Activated gamma-delta T cell treated with Interleukin-2 at 50 U/mL for 16 hours (primary cell): ENCODE measurements around the gene CNNM2.
"Not testable (repeated sequence)": the region's sequence is repeated elsewhere in the genome, so short reads cannot be mapped to it uniquely, and the experiment has no call there.

Experiments
- DNase-seq: peaks from one replicate; pipeline ENCODE4 v3.0.0-alpha.2; 2020

CNNM2 gene

DNA sequence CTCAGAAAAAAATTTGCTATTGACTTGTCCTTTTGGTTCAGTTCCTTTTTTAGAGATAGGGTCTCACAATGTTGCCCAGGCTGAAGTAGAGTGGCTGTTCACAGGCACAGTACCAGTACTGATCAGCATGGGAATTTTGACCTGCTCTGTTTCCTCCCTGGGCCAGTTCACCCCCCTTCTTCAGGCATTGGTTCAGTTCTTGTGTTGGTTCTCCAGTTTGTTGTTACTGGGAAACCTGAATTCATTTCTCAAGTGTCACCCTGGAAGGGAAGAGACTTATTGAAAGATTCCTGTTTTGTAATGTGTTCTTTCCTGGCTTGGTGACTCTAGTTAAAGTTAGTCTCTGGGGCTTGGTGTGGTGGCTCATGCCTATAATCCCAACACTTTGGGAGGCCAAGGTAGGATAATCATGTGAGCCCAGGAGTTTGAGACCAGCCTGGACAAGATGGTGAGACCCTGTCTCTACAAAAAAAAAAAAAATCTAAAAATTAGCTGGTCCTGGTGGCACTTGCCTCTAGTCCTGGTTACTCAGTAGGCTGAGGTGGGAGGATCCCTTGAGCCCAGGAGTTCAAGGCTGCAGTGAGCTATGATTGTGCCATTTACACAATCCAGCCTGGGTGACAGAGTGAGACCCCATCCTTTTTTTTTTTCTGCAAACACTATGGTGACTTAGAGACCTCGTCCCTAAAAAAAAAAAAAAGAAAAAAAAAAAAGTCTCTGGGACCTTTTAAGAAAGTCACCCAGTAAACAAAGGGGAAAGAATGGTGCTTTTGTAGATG lies 52.7 kb downstream of the CNNM2 start:
- DNase-seq = no peak

DNA sequence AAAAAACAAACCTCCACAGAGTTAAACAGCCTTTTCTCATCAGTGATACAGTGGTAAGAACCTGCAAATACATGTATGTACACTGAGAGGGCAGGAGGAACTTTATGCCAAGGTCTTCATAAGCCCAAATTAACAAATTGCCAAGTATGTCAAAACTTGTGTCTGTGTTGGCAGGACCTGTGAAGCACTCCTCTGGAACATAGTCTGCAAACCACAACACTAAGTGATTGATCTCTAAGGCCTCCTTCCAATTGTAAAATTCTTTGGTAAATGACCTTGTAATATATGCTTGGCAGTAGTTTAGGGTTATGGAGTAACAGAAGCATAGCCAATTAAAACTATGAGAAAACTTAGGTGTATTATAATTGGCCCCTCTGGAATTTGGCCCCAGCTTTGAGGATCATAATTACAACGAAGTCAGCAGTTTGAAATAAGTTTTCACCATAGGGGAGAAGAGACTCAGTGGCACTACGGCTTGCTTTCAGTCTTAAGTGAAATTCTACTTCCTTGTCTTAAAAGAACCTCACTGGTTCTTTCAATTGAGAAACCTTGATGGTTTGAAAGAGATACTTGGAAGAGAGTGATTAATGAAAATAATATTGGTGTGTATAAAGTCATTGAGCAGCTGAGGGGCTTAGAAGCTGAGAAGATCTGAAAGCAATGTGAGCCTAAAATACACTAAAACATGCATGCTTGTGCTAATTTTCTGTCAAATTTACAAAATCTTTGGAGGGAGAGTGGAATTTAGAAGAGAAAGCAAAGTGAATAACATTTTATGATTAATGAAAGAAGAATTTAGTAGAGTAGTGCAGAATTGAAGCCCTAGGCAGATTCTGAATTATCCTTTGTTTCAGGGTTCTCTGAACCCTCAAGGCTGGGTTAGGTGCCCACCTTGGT lies 57.6 kb downstream of the CNNM2 start:
- no peak for DNase-seq

DNA sequence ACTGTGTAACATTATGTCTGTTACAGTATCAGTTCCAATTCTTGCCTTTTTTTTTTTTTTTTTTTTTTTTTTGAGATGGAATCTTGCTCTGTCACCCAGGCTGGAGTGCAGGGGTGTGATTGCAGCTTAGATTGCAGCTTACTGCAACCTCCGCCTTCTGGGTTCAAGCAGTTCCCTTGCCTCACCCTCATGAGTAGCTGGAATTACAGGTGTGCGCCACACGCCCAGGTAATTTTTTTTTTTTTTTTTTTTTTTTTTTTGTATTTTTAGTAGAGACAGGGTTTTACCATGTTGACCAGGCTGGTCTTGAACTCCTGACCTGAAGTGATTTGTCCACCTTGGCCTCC lies 58.3 kb downstream of the CNNM2 start:
- DNase-seq = not testable (repeated sequence)

GRCh38 chr10:102982296-102982695 lies 64.2 kb downstream of the CNNM2 start:
- DNase-seq = no peak

DNA sequence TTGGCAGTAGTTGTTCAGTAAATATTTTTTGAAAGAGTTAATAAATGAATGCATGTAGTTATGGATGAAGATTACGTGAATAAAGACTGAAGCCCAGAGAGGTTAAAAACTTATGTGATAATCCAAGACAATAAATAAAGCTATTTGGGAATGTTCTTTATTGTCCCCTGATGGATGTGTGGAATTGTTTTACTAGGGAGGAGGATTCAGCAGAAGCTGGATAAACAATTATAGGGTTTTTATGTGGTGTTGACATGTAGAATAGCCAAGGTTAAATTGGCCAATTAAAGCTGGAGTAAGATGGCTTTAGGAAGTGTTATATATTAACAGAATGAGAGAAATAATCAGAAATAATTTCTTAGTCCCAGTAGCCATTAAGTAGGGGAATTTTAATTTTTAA lies 66.0 kb downstream of the CNNM2 start:
- DNase-seq = no peak

DNA sequence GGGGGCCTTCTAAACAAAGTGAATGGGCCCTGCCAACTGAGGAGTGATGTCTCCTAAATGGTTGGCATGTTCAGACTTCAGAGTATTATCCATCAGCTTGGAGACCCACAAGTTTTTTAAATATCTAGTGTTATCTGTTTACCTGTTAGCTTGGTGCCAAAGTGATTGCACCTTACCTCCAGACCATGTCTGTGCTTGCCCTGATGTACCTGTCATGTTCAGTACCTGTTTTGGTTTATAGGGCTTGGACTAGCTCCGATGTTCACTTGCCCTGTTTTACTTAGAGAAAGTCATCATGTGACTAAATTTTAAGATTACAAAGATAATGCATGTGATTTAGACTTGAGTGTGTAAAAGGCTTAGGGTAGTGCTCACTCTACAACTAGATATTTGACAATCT lies 67.7 kb downstream of the CNNM2 start:
- DNase-seq = no peak

DNA sequence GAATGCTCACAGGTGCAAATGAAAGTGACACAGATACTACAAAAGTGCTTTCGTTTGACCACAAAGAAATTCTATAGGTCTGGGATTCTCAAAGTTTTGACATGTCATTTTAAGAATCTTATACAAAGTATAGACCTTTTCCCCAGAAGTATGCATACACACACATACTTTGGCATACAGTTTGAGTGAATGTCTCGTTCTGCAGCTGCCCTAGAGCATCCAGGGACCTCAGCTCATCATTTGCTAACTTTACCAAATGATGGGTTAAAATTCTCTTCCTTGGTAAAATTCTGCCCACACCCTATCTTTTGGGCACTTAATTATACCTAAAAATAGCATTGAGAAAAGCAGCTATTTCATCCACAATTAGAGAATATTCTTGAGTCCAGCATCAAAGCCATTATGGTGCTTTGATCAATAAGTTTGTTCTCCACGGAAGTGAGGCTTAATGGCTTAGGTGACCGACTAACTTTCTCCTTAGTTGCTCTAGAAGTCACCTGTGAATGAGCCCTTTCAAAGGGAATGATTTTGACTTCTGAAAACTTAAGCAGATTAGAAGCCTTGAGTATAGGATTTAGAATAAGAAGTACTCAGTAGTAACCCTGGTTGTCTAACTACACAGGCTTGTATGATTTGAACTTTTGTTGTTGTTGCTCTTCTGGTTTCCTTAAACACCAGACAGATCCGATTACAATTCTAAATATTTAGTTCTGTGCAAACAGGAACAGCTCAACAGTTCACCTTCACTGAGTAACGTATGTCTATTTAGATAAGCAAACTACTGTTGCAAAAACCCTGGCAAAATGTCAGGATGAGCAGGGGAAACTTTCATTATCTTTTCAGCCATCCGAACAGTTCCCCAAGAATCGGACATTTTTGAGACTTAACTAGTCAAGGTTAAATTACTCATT lies 70.6 kb downstream of the CNNM2 start:
- DNase-seq = no peak

DNA sequence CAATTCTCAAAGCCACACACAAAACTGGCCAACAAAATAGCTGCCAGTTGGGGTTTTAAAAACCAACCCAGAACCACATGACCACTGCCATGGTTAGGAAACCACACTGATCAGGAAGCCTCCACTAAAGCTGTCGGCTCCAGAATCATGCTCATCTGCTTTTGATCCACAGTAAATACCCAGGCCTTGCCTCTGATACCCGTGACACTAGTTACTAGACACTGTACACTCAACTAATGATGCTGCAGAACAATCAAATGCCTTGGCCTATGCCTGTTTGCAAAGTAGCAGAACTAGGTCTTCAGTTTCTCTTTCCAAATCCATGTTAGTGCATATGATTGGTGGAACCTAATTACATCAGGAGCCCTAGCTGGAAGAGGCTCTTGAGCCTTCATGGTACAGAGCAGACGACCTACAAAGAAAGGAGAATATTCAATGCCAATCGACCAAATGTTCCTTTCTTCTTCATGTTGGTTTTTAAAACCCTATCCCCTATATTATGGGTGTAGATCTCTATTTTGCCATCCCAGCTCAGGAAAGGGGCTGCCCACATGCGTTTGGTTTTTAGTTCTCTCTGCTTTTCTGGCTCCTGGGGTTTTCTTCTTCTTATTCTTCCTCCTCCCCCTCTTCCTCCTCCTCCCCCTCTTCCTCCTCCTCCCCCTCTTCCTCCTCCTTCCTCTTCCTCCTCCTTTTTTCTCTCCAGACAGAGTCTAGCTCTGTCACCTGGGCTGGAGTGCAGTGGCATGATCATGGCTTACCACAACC lies 76.6 kb downstream of the CNNM2 start:
- DNase-seq = no peak

DNA sequence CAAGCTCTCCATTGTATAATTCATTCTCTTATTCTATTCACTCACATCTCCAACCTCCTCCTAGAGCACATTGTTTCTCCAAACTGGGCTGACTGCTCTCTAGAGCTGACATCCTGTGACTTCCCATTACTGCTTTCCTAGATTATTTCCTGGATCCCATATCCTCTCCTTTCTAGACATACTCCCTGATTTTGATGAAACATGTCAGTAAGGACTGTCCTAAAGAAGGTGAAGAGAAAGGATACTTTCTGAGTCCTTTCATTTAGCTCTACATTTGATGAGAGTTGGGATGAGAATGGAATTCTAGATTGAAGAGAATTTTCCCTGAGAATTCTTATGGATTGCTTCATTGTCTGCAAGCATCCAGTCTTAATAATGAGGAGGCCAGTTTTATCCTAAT lies 78.8 kb downstream of the CNNM2 start:
- no peak for DNase-seq

GRCh38 chr10:102997998-102998397 lies 79.9 kb downstream of the CNNM2 start:
- no peak for DNase-seq

DNA sequence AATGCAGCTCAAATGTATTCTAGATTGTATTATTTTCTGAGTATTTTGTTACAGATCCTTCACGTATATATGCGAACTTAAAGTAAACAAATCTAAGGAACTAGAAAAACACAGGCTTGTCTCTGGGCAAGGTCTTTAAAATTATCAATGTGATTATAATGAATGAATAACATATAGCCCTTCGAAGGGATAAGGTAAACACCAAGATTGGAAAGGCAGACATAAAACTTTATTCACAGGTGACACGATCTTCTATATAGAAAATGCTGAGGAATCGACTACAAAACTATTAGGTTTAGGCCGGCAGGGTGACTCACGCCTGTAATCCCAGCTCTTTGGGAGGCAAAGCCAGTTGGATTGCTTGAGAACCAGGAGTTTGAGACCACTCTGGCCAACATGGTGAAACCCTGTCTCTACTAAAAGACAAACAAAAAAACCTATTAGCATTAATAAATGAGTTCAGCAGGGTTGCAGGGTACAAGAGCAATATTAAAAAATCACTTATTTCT lies 80.4 kb downstream of the CNNM2 start:
- no peak for DNase-seq

- not testable (repeated sequence) for DNase-seq
Observed at GRCh38 chr10:103000050-103000449, 82.0 kb downstream of the CNNM2 start.

DNA sequence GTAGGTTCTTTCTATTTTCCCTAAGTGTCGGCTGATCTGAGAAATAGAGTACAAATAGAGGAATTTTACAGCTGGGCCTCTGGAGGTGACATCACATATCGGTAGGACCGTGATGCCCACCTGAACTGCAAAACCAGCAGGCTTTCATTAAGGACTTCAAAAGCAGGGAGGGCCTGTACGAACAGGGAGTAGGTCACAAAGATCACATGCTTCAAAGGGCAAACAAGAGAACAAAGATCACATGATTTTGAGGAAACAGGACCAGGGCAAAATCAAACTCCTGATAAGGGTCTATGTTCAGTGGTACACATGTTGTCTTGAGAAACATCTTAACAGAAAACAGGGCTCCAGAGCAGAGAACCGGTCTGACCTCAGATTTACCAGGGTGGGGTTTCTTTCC lies 88.9 kb downstream of the CNNM2 start:
- DNase-seq = no peak

- no peak for DNase-seq
Observed at GRCh38 chr10:103013416-103013815, 95.3 kb downstream of the CNNM2 start.

- no peak for DNase-seq
Observed at GRCh38 chr10:103019425-103019824, 101.3 kb downstream of the CNNM2 start.

DNA sequence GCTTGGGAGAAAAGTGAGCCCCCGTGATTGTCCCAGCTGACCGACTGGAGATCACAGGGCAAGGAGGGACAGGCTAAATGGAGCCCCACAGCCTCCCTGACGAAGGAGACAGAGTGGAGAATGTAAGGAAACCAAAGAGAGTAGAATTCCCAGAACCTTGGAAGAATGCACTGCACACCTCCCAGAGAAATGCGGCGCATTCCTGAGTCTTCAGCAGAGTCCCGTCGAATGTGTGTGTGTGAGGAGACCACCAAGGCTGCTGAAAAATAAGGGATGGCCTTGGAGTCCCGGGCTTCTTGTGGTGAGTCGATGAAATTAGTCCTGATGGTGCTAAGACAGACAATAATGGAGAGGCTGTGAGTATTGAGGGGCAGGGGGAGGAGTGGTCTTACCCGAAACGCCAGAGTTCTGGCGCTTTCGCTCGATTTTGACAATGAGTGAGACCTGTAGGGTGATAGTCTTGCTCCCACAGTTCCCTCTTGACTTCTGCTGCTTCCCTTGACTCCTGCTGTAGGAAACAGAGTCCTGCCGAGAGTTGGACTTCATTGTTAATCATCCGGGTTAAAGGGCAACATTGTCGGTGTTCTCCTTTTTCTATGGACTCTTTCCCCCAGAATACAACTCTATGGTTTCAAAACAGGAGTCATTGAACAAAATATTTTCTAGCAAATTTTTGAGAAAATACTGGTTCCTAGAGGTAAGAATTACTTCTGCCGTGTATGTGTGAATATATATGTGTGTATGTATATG lies 103.2 kb downstream of the CNNM2 start:
- DNase-seq = no peak

DNA sequence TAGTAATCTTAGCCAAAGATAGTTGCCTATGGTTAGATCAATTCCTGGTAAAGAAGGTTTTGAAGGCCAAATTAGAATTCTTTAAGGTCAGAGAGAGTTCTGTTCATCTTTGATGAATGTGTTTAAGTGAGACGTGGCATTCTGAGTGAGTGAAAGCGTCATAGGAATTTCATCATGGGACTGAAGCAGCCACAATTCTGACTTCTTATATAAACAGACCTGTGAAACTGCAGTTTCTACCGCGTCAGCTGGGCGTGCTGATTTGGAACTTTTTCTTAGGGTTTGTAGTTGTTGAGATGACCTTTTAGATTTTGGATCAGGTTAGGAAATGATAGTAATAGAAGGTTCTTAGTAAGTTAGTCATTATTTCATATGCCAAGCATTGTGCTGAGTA lies 103.8 kb downstream of the CNNM2 start:
- no peak for DNase-seq

GRCh38 chr10:103025696-103026095 lies 107.6 kb downstream of the CNNM2 start:
- DNase-seq = no peak

GRCh38 chr10:103038570-103038969 lies 120.5 kb downstream of the CNNM2 start:
- DNase-seq = no peak

DNA sequence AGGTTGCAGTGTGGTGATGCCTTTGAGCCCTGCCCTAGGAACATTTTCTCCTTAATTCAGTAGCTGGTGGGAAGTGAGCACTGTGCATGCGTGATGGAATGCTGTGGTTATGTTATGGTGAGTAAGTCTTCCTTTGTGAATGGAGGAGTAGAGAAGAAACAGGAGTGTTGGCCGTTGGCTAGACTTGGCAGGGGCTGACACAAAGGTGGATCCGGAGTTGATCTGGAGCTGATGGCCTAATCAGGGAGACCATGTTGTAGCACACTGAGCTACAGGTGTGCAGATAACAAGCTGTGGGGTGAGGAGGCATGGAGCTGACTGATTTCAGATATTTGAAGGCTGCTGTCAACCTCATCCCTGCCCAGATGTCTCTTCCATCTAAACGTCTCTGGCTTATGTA lies 122.3 kb downstream of the CNNM2 start:
- DNase-seq = no peak

DNA sequence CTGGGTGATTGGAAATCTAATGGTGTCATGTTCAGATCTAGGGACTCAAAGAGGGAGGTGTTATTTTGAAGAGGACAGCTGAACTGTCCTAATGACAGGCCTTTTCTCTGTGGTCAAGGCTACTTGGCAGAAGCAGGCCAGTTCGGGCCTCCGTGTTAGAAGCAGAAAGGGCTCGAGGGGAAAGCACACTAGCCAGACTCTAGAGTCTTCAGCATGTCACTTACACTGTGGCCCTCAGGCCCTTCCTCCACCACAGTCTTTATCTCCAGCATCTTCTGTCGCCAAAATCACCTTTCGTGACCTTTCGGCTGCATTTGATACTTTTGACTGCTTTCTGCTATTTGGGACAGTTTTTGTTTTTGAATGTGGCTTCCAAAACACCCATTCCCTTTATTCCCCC lies 123.3 kb downstream of the CNNM2 start:
- DNase-seq = no peak

DNA sequence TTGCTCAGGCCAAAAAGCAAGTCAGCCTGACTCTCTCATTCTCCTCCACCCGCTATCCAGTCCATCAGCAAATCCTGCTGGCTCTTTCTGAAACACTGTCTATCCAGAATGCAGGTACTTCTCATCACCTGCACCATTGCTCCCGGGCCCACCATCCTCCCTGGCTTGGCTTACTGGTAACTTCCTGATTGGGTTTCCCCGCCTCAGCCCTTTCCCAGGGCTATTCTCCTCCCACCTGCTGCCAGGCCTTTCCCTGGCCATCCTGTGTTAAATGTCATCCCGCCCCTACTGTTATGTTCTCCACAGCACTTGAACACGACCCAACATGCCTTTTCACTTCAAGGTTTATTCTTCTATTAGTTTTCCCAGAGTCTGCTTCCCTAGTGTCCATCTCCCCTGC lies 124.0 kb downstream of the CNNM2 start:
- DNase-seq = no peak
